A549 (cell line): ENCODE measurements around the gene CALCOCO1. TPM values are rescaled to one million over a fixed set of nuclear protein-coding genes. Genes with fewer than 3 reads are reported as not detected.

Source experiments
- ATAC-seq, 2 experiments: fragments of 200-7000 bp in 1 of 2; fragments of >200 bp in 1 of 2; cut with Nextera tagmentation in 1 of 2; cut with Tn5 transposase in 1 of 2; 3 replicates each; pipeline versions ENCODE4 v1.8.0 to v1.9.1; 2018 to 2020; ENCODE audit warnings: mild to moderate bottlenecking in 1 of 2, moderate library complexity in 1 of 2
- CTCF ChIA-PET: fragments of 300-600 bp; sonication (Branson Sonifier 250); formaldehyde crosslinking; extraction: SDS; loops from one replicate; lab custom pipeline; 2021; ENCODE audit warnings: antibody characterized with exemption, inconsistent platforms; lab: Yijun Ruan, JAX
- POLR2A ChIA-PET: fragments of 350-600 bp; formaldehyde crosslinking; extraction: SDS; loops from one replicate; lab custom pipeline; 2021; ENCODE audit warnings: antibody characterized with exemption, inconsistent platforms; lab: Yijun Ruan, JAX
- DNase-seq, 2 experiments: peaks; one replicate each; pipeline versions ENCODE4 v3.0.0 to v3.0.0-alpha.2; 2011 to 2016; ENCODE audit warnings: low read depth in 1 of 2, low spot score in 1 of 2
- FAIRE-seq: peaks from 2 replicates; lab custom pipeline; 2011; peaks lifted over from hg19 to GRCh38; lab: Jason Lieb, UNC
- H3K27ac ChIP-seq, 2 experiments: fragments of >200 bp; sonication (Bioruptor Twin); formaldehyde crosslinking; 3 replicates each; pipeline ENCODE4 v1.5.1; 2016 to 2017
- H3K4me1 ChIP-seq: fragments of >200 bp; sonication (Bioruptor Twin); formaldehyde crosslinking; 3 replicates; pipeline ENCODE4 v1.6.1; 2016
- H3K4me2 ChIP-seq: fragments of >200 bp; sonication (Bioruptor Twin); formaldehyde crosslinking; 3 replicates; pipeline ENCODE4 v1.6.1; 2016
- H3K4me3 ChIP-seq: fragments of >200 bp; sonication (Bioruptor Twin); formaldehyde crosslinking; 3 replicates; pipeline ENCODE4 v1.5.1; 2016
- H3K9me3 ChIP-seq: fragments of >200 bp; sonication (Bioruptor Twin); formaldehyde crosslinking; 3 replicates; pipeline ENCODE4 v1.6.1; 2016
- FOSB ChIP-seq: fragments of 250-450 bp; sonication (Bioruptor Pico); IDR thresholded peaks from 2 replicates; pipeline ENCODE4 v1.5.0; 2020; ENCODE audit warnings: mild to moderate bottlenecking, moderate library complexity
- GATA3 ChIP-seq: IDR thresholded peaks from 2 replicates; pipeline ENCODE4 v1.6.1; 2012; ENCODE audit warnings: borderline replicate concordance
- KDM1A ChIP-seq: fragments of 200-600 bp; sonication (generic); IDR thresholded peaks from 2 replicates; pipeline ENCODE4 v1.6.1; 2016; ENCODE audit warnings: low read depth, mild to moderate bottlenecking
- NPAS2 ChIP-seq: fragments of 250-450 bp; sonication (Bioruptor Pico); IDR thresholded peaks from 2 replicates; pipeline ENCODE4 v1.8.0; 2022; ENCODE audit warnings: mild to moderate bottlenecking, moderate library complexity, borderline replicate concordance
- PHF8 ChIP-seq: fragments of 200-600 bp; sonication (generic); IDR thresholded peaks from 2 replicates; pipeline ENCODE4 v1.6.1; 2016; ENCODE audit warnings: low read depth, mild to moderate bottlenecking, antibody characterized with exemption, moderate library complexity, borderline replicate concordance
- POLR2A ChIP-seq: IDR thresholded peaks from 2 replicates; pipeline ENCODE4 v1.6.1; 2012; ENCODE audit warnings: mild to moderate bottlenecking, low read length
- RAD21 ChIP-seq, 2 experiments: fragments of >200 bp in 1 of 2; sonication (Bioruptor Twin) in 1 of 2; formaldehyde crosslinking in 1 of 2; IDR thresholded peaks in 1 of 2; conservative IDR thresholded peaks in 1 of 2; 2 replicates in 1 of 2; 3 replicates in 1 of 2; pipeline ENCODE4 v1.6.1; 2012 to 2018; ENCODE audit warnings: inconsistent platforms in 1 of 2
- SMC3 ChIP-seq: fragments of >200 bp; sonication (Bioruptor Twin); formaldehyde crosslinking; IDR thresholded peaks from 3 replicates; pipeline ENCODE4 v1.6.1; 2018; ENCODE audit warnings: inconsistent platforms
- ZC3H11A ChIP-seq: fragments of 450-650 bp; IDR thresholded peaks from 2 replicates; pipeline ENCODE4 v1.6.1; 2014; ENCODE audit warnings: antibody characterized with exemption, mild to moderate bottlenecking
- WGBS: methylation state at CpG from one replicate; pipeline ENCODE4 v1.1.6; 2017; ENCODE audit errors: missing lambda C conversion rate; 5-methylcytosine and 5-hydroxymethylcytosine counted together
- polyA plus RNA-seq, 4 experiments: library from polyadenylated mRNA; depleted of rRNA in 3 of 4; stranded (reverse); fragments of >200 nt; fragmentation: RNase III in 1 of 4; extraction: RNeasy Plus Mini Kit Qiagen cat#74134 plus additional on column Dnase treatment in 1 of 4; gene quantifications; 2 replicates in 3 of 4; 3 replicates in 1 of 4; pipeline ENCODE4 v1.2.3, GENCODE V29; 2011 to 2017
- TF ChIP-seq, protein P1 (sequence below): fragments of >200 bp; sonication (Bioruptor Twin); formaldehyde crosslinking; IDR thresholded peaks from 3 replicates; pipeline ENCODE4 v1.6.1; 2016
- TF ChIP-seq, protein P2 (sequence below): fragments of 450-650 bp; IDR thresholded peaks from 2 replicates; pipeline ENCODE4 v1.6.1; 2014; ENCODE audit warnings: antibody characterized with exemption
- TF ChIP-seq, protein P3 (sequence below): fragments of >200 bp; sonication (Bioruptor Twin); formaldehyde crosslinking; IDR thresholded peaks from 3 replicates; pipeline ENCODE4 v1.5.1; 2016

Gene CALCOCO1
- polyA plus RNA-seq, 2 of the 4 experiments (the other 2 are of a cell fraction): 28.8 to 41.5 TPM

DNA sequence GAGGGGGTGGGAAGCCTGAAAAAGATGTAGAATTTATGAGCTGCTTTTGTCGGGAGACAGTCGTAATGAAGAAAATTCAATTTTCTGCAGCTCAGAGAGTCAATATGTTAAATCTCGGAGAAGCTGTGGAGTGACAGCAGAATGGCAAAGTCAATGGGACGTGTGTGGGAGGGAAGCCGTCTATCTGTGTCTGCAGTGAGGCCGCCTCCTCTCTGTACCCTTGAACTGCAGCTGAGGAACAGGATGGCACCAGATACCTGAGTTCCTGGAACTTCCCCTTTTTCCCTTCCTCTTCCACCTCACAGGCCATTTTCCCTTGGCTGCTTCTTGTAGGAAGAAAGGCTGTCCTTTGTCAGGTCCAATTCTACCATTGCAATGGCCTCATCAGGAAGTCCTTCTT lies 9.3 kb upstream of the CALCOCO1 start:
- FAIRE-seq: no peak
- no peak for ATAC-seq
- CTCF ChIA-PET: interaction anchor here (1.1 to 24.8 kb wide), 4 partner anchors 8 to 191 kb away, joined by 3 to 833 read pairs (median 232); partner anchors contain the start of gene CALCOCO1

DNA sequence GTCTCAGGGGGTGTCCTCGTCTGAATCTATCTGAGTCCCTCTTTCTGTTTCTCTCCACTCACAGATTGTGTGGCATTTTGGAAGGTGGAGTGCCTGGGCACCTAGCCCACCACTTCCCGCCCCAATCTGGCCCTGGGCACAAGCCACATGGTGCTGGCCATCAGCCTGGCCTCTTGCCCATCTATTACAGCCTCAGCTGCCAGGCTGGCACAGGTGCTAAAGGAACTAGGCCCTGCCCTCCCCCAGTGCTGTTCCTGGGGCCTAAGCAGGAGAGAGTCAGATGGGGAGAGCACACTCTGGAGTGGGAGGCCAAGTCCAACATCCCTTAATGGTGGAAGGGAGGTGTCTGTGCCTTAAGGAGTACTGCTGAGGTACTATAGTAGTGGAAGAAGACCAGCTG lies 8.3 kb upstream of the CALCOCO1 start:
- no peak for FAIRE-seq
- H3K4me1 ChIP-seq: no peaks in the 10 kb centered on the region
- WGBS: 38% methylated on average over 2 of the region's 2 CpGs
- H3K27ac ChIP-seq: no peak overlapping the region
- no peak overlapping the region for H3K4me2 ChIP-seq
- DNase-seq: no peak
- no peak for ATAC-seq
- TF ChIP-seq, protein P1, sequence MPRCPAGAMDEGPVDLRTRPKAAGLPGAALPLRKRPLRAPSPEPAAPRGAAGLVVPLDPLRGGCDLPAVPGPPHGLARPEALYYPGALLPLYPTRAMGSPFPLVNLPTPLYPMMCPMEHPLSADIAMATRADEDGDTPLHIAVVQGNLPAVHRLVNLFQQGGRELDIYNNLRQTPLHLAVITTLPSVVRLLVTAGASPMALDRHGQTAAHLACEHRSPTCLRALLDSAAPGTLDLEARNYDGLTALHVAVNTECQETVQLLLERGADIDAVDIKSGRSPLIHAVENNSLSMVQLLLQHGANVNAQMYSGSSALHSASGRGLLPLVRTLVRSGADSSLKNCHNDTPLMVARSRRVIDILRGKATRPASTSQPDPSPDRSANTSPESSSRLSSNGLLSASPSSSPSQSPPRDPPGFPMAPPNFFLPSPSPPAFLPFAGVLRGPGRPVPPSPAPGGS: no peak
- TF ChIP-seq KDM1A (no peak), FOSB (CRISPR knock-in tag) (no peak), POLR2A (no peak), NPAS2 (CRISPR knock-in tag) (no peak), GATA3 (no peak)
- H3K9me3 ChIP-seq: no peaks in the 10 kb centered on the region
- ChIA-PET POLR2A (no interaction called here), CTCF (interaction anchor here (1.2 to 24.8 kb wide), 5 partner anchors 8 to 249 kb away, joined by 4 to 833 read pairs (median 16); partner anchors contain the start of genes CALCOCO1 and HOXC10)
- no peak overlapping the region for H3K4me3 ChIP-seq

More for the DNA sequence above, 9.3 kb upstream of the CALCOCO1 start:
- WGBS: 84% methylated on average over 6 of the region's 6 CpGs
- POLR2A ChIA-PET: no interaction called here
- TF ChIP-seq, protein P2, sequence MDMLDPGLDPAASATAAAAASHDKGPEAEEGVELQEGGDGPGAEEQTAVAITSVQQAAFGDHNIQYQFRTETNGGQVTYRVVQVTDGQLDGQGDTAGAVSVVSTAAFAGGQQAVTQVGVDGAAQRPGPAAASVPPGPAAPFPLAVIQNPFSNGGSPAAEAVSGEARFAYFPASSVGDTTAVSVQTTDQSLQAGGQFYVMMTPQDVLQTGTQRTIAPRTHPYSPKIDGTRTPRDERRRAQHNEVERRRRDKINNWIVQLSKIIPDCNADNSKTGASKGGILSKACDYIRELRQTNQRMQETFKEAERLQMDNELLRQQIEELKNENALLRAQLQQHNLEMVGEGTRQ: no peak
- TF ChIP-seq PHF8: no peak
- no peak for TF ChIP-seq FOSB (CRISPR knock-in tag)
- DNase-seq: no peak
- no peak overlapping the region for H3K27ac ChIP-seq
- no peaks in the 10 kb centered on the region for H3K4me1 ChIP-seq
- no peaks in the 10 kb centered on the region for H3K9me3 ChIP-seq
- H3K4me3 ChIP-seq: no peak overlapping the region
- H3K4me2 ChIP-seq: no peak overlapping the region

DNA sequence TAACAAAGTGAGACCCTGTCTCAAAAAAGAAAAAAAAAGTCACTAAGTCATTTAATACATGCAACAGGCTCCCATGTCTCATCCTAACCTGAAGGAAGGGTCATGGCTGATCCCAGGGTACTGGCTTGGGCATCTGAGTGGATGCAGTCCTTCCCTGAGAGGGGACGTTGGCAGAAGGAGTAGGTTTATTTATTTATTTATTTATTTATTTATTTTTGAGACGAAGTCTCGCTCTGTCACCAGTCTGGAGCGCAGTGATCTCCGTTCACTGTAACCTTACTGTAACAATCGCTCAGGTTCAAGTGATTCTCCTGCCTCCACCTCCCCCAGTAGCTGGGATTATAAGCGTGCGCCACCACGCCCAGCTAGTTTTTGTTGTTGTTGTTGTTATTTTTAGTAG lies 7.2 kb upstream of the CALCOCO1 start:
- H3K27ac ChIP-seq: no peak overlapping the region
- H3K4me1 ChIP-seq: no peaks in the 10 kb centered on the region
- POLR2A ChIA-PET: no interaction called here
- DNase-seq: no peak
- CTCF ChIA-PET: interaction anchor here (0.6 to 24.8 kb wide), 6 partner anchors 10 to 560 kb away, joined by 3 to 833 read pairs (median 5); partner anchors contain the start of gene HOXC10
- FAIRE-seq: no peak
- ATAC-seq: no peak
- no peaks in the 10 kb centered on the region for H3K9me3 ChIP-seq
- H3K4me3 ChIP-seq: no peak overlapping the region
- H3K4me2 ChIP-seq: no peak overlapping the region
- 83% methylated on average over 9 of the region's 9 CpGs for WGBS
- TF ChIP-seq ZC3H11A (peak; percentile 28; the same call in 1 of the 2 replicates), POLR2A (no peak)

DNA sequence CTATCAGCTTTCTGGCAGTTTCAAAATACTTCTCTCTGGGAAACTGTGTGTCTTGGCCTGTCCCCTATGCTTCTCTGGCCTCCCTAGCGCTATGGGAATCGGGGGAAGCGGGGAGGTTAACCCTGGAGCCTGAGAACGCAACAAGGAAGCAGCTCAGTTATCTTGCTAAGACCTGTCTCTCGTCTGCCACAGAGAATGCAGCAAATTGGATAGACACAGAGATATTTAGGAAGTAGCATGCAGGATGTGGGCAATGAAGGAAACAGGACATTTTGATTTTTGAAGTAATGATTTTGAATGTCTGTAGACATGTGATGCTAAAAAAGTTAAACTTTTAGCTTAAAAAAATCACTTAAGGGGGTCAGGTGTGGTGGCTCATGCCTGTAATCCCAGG lies 6.6 kb upstream of the CALCOCO1 start:
- no peak overlapping the region for H3K4me3 ChIP-seq
- CTCF ChIA-PET: interaction anchor here (0.6 to 24.8 kb wide), 9 partner anchors 11 to 561 kb away, joined by 3 to 833 read pairs (median 4); partner anchors contain the start of genes ATP5MC2 and HOXC10
- H3K4me1 ChIP-seq: no peaks in the 10 kb centered on the region
- POLR2A ChIA-PET: no interaction called here
- TF ChIP-seq SMC3 (no peak), RAD21 (conservative IDR thresholded peaks at IDR 0.05 in 1 of 2, IDR thresholded peaks at IDR 0.05 in 1 of 2) (no peak)
- TF ChIP-seq, protein P3, sequence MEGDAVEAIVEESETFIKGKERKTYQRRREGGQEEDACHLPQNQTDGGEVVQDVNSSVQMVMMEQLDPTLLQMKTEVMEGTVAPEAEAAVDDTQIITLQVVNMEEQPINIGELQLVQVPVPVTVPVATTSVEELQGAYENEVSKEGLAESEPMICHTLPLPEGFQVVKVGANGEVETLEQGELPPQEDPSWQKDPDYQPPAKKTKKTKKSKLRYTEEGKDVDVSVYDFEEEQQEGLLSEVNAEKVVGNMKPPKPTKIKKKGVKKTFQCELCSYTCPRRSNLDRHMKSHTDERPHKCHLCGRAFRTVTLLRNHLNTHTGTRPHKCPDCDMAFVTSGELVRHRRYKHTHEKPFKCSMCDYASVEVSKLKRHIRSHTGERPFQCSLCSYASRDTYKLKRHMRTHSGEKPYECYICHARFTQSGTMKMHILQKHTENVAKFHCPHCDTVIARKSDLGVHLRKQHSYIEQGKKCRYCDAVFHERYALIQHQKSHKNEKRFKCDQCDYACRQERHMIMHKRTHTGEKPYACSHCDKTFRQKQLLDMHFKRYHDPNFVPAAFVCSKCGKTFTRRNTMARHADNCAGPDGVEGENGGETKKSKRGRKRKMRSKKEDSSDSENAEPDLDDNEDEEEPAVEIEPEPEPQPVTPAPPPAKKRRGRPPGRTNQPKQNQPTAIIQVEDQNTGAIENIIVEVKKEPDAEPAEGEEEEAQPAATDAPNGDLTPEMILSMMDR: no peak
- WGBS: 75% methylated on average over 5 of the region's 5 CpGs
- FAIRE-seq (no peak), ATAC-seq (no peak), DNase-seq (no peak)
- no peak overlapping the region for H3K4me2 ChIP-seq
- H3K27ac ChIP-seq: no peak overlapping the region
- no peaks in the 10 kb centered on the region for H3K9me3 ChIP-seq
